Astrocyte (in vitro differentiated cells and primary cell): ENCODE measurements around the gene RPUSD1. TPM values are rescaled to one million over a fixed set of nuclear protein-coding genes. Genes with fewer than 3 reads are reported as not detected.

Experiments
- DNase-seq: peaks from one replicate; pipeline ENCODE4 v3.0.0-alpha.2; 2010; ENCODE audit warnings: low read depth
- FAIRE-seq: peaks from 2 replicates; lab custom pipeline; 2011; peaks lifted over from hg19 to GRCh38; lab: Jason Lieb, UNC
- H2AFZ ChIP-seq: 2 replicates; pipeline ENCODE4 v1.6.0; 2012; ENCODE audit warnings: low read depth, low read length, inconsistent platforms
- H3K27ac ChIP-seq: 2 replicates; pipeline ENCODE4 v1.5.1; 2011; ENCODE audit warnings: low read depth, low read length, inconsistent platforms
- H3K27me3 ChIP-seq: 2 replicates; pipeline ENCODE4 v1.6.0; 2011; ENCODE audit warnings: low read length, inconsistent platforms; ENCODE audit not compliant: insufficient read depth
- H3K36me3 ChIP-seq: 2 replicates; pipeline ENCODE4 v1.5.1; 2011; ENCODE audit warnings: low read length, inconsistent platforms; ENCODE audit not compliant: insufficient read depth
- H3K4me1 ChIP-seq: 2 replicates; pipeline ENCODE4 v1.5.1; 2011; ENCODE audit warnings: low read length, inconsistent platforms; ENCODE audit not compliant: insufficient read depth
- H3K4me2 ChIP-seq: 2 replicates; pipeline ENCODE4 v1.6.0; 2012; ENCODE audit warnings: low read length, inconsistent platforms
- H3K4me3 ChIP-seq: 2 replicates; pipeline ENCODE4 v1.5.1; 2011; ENCODE audit warnings: low read depth, mild to moderate bottlenecking, low read length, inconsistent platforms; ENCODE audit not compliant: insufficient read depth
- H3K79me2 ChIP-seq: 2 replicates; pipeline ENCODE4 v1.6.0; 2012; ENCODE audit warnings: mild to moderate bottlenecking, low read length, inconsistent platforms; ENCODE audit not compliant: insufficient read depth
- H3K9ac ChIP-seq: 2 replicates; pipeline ENCODE4 v1.6.0; 2012; ENCODE audit warnings: mild to moderate bottlenecking, low read length, inconsistent platforms
- H3K9me3 ChIP-seq: 2 replicates; pipeline ENCODE4 v1.5.1; 2012; ENCODE audit warnings: low read depth, mild to moderate bottlenecking, low read length, inconsistent platforms; ENCODE audit not compliant: insufficient read depth
- H4K20me1 ChIP-seq: 2 replicates; pipeline ENCODE4 v1.6.0; 2012; ENCODE audit warnings: low read length, inconsistent platforms; ENCODE audit not compliant: insufficient read depth
- H3K27ac Mint-ChIP-seq: one replicate; pipeline ENCODE4 v1.8.0; 2021; ENCODE audit warnings: mild to moderate bottlenecking, mixed read lengths; ENCODE audit not compliant: unreplicated experiment
- H3K27me3 Mint-ChIP-seq: one replicate; pipeline ENCODE4 v1.8.0; 2021; ENCODE audit warnings: low read depth, mixed read lengths; ENCODE audit not compliant: unreplicated experiment
- H3K36me3 Mint-ChIP-seq: one replicate; pipeline ENCODE4 v1.8.0; 2021; ENCODE audit warnings: low read depth, mixed read lengths; ENCODE audit not compliant: unreplicated experiment
- H3K4me1 Mint-ChIP-seq: one replicate; pipeline ENCODE4 v1.8.0; 2021; ENCODE audit warnings: low read depth, mixed read lengths; ENCODE audit not compliant: unreplicated experiment
- H3K4me3 Mint-ChIP-seq: one replicate; pipeline ENCODE4 v1.8.0; 2021; ENCODE audit warnings: mild to moderate bottlenecking, moderate library complexity, mixed read lengths; ENCODE audit not compliant: unreplicated experiment
- H3K9me3 Mint-ChIP-seq: one replicate; pipeline ENCODE4 v1.8.0; 2021; ENCODE audit warnings: mild to moderate bottlenecking, mixed read lengths; ENCODE audit not compliant: unreplicated experiment
- CTCF ChIP-seq: IDR thresholded peaks from 2 replicates; pipeline ENCODE4 v1.5.1; 2011; ENCODE audit warnings: low read depth, mild to moderate bottlenecking, inconsistent platforms, low read length, moderate library complexity; ENCODE audit not compliant: insufficient read depth
- EZH2 ChIP-seq: IDR thresholded peaks from 2 replicates; pipeline ENCODE4 v1.6.1; 2012; ENCODE audit warnings: mild to moderate bottlenecking, low read length, inconsistent platforms; ENCODE audit not compliant: insufficient read depth
- total RNA-seq: library from RNA; stranded (reverse); gene quantifications from 2 replicates; pipeline ENCODE4 v1.2.1, GENCODE V29; 2021

RPUSD1 gene
- total RNA-seq, 1 donor from 2014 or later: 28.8 TPM

GRCh38 chr16:790086-790485 lies 1.9 kb upstream of the RPUSD1 start:
- Histone ChIP-seq H3K4me3 (no peak overlapping the region), H3K4me2 (no peak overlapping the region), H3K79me2 (peaks cover 42% of the 10 kb centered on the region), H3K4me1 (peaks cover 16% of the 10 kb centered on the region), H3K36me3 (no peaks in the 10 kb centered on the region), H3K9me3 (no peaks in the 10 kb centered on the region), H3K9ac (no peak overlapping the region), H3K27ac (no peak overlapping the region), H4K20me1 (peaks cover 29% of the 10 kb centered on the region), H2AFZ (no peak overlapping the region), H3K27me3 (no peaks in the 10 kb centered on the region)
- DNase-seq: no peak
- no peaks in the 10 kb centered on the region for H3K4me1 Mint-ChIP-seq
- H3K9me3 Mint-ChIP-seq: no peaks in the 10 kb centered on the region
- no peak for TF ChIP-seq CTCF
- H3K4me3 Mint-ChIP-seq: no peak overlapping the region
- H3K27me3 Mint-ChIP-seq: no peaks in the 10 kb centered on the region
- H3K27ac Mint-ChIP-seq: no peak overlapping the region
- H3K36me3 Mint-ChIP-seq: peaks cover 7% of the 10 kb centered on the region
- no peak for FAIRE-seq

GRCh38 chr16:789191-789850 lies 1.1 kb upstream of the RPUSD1 start:
- no peaks in the 10 kb centered on the region for H3K4me1 Mint-ChIP-seq
- peaks cover 42% of the 10 kb centered on the region for H3K79me2 ChIP-seq
- no peak for TF ChIP-seq EZH2
- no peak for TF ChIP-seq CTCF
- peak overlapping the region; percentile 34 for H3K4me3 Mint-ChIP-seq
- H3K4me1 ChIP-seq: peaks cover 16% of the 10 kb centered on the region
- no peaks in the 10 kb centered on the region for H3K36me3 ChIP-seq
- H3K27ac ChIP-seq: no peak overlapping the region
- no peaks in the 10 kb centered on the region for H3K27me3 ChIP-seq
- peak overlapping the region; percentile 77 for H3K9ac ChIP-seq
- peak overlapping the region; percentile 89 for H3K4me2 ChIP-seq
- H3K27ac Mint-ChIP-seq: no peak overlapping the region
- H3K9me3 ChIP-seq: no peaks in the 10 kb centered on the region
- no peaks in the 10 kb centered on the region for H3K9me3 Mint-ChIP-seq
- peaks cover 36% of the 10 kb centered on the region for H4K20me1 ChIP-seq
- no peak for FAIRE-seq
- peak overlapping the region; percentile 70 for H2AFZ ChIP-seq
- peaks cover 7% of the 10 kb centered on the region for H3K36me3 Mint-ChIP-seq
- DNase-seq: no peak
- no peaks in the 10 kb centered on the region for H3K27me3 Mint-ChIP-seq
- H3K4me3 ChIP-seq: peak overlapping the region; percentile 72

- peaks cover 36% of the 10 kb centered on the region for H4K20me1 ChIP-seq
- Mint-ChIP-seq H3K36me3 (peaks cover 7% of the 10 kb centered on the region), H3K27me3 (no peaks in the 10 kb centered on the region), H3K4me1 (no peaks in the 10 kb centered on the region), H3K27ac (peak within 1 kb of the TSS; percentile 85), H3K9me3 (no peaks in the 10 kb centered on the region), H3K4me3 (peak within 1 kb of the TSS; percentile 88)
- H3K79me2 ChIP-seq: peaks cover 42% of the 10 kb centered on the region
- no peak for FAIRE-seq
- H3K4me2 ChIP-seq: peak within 1 kb of the TSS; percentile 97
- no peak for TF ChIP-seq CTCF
- TF ChIP-seq EZH2: no peak
- peak within 1 kb of the TSS; percentile 92 for H3K4me3 ChIP-seq
- no peaks in the 10 kb centered on the region for H3K27me3 ChIP-seq
- peaks cover 18% of the 10 kb centered on the region for H3K4me1 ChIP-seq
- H3K36me3 ChIP-seq: no peaks in the 10 kb centered on the region
- peak within 1 kb of the TSS; percentile 88 for H3K9ac ChIP-seq
- peak within 1 kb of the TSS; percentile 70 for H2AFZ ChIP-seq
- peak; percentile 65 for DNase-seq
- H3K9me3 ChIP-seq: no peaks in the 10 kb centered on the region
- H3K27ac ChIP-seq: peak within 1 kb of the TSS; percentile 38
These were observed 382 bp upstream of the RPUSD1 start, which contains the start of gene CHTF18 for GRCh38 chr16:788399-789126. CHTF18 (plus strand) TSS chr16:788620; CDS start chr16:788685, 65 bp downstream.
